H9 (cell line): ENCODE data around the gene LPP. TPM values are rescaled to one million over a fixed set of nuclear protein-coding genes. Genes with fewer than 3 reads are reported as not detected.

Source experiments
- DNase-seq: peaks from one replicate; pipeline ENCODE4 v3.0.0-alpha.2; 2017
- H2AFZ ChIP-seq: one replicate; pipeline ENCODE4 v1.6.1; 2013; ENCODE audit warnings: mild to moderate bottlenecking, low read length, control low read depth, moderate library complexity
- H2AK5ac ChIP-seq: 2 replicates; pipeline ENCODE4 v1.6.1; 2013; ENCODE audit warnings: low read length, control low read depth, mixed read lengths; ENCODE audit not compliant: insufficient read length
- H2BK120ac ChIP-seq: one replicate; pipeline ENCODE4 v1.6.1; 2013; ENCODE audit warnings: low read depth, mild to moderate bottlenecking, low read length, control low read depth, inconsistent platforms; ENCODE audit not compliant: poor library complexity, severe bottlenecking
- H2BK12ac ChIP-seq: 2 replicates; pipeline ENCODE4 v1.6.1; 2013; ENCODE audit warnings: low read length, control low read depth, mixed read lengths, low read depth; ENCODE audit not compliant: insufficient read length
- H2BK15ac ChIP-seq: 2 replicates; pipeline ENCODE4 v1.6.1; 2013; ENCODE audit warnings: low read depth, low read length, control low read depth
- H2BK20ac ChIP-seq: one replicate; pipeline ENCODE4 v1.6.1; 2013; ENCODE audit warnings: low read depth, mild to moderate bottlenecking, low read length, control low read depth, inconsistent platforms; ENCODE audit not compliant: poor library complexity, severe bottlenecking
- H2BK5ac ChIP-seq: 2 replicates; pipeline ENCODE4 v1.6.1; 2013; ENCODE audit warnings: low read length, control low read depth, mixed read lengths; ENCODE audit not compliant: insufficient read length
- H3K14ac ChIP-seq: 2 replicates; pipeline ENCODE4 v1.6.1; 2013; ENCODE audit warnings: low read length, control low read depth; ENCODE audit not compliant: insufficient read depth
- H3K18ac ChIP-seq: 2 replicates; pipeline ENCODE4 v1.6.1; 2013; ENCODE audit warnings: low read depth, mild to moderate bottlenecking, mixed read lengths, low read length, control low read depth; ENCODE audit not compliant: insufficient read length
- H3K23ac ChIP-seq: 2 replicates; pipeline ENCODE4 v1.6.1; 2013; ENCODE audit warnings: low read length, control low read depth, mixed read lengths, low read depth; ENCODE audit not compliant: insufficient read length
- H3K23me2 ChIP-seq: 2 replicates; pipeline ENCODE4 v1.6.1; 2013; ENCODE audit warnings: low read depth, mild to moderate bottlenecking, mixed read lengths, low read length, control low read depth; ENCODE audit not compliant: insufficient read length, poor library complexity, severe bottlenecking
- H3K27ac ChIP-seq: 2 replicates; pipeline ENCODE4 v1.5.1; 2013; ENCODE audit warnings: low read length, control low read depth, mixed read lengths, low read depth; ENCODE audit not compliant: insufficient read length
- H3K27me3 ChIP-seq: 2 replicates; pipeline ENCODE4 v1.6.1; 2013; ENCODE audit warnings: low read length, control low read depth, inconsistent platforms; ENCODE audit not compliant: insufficient read depth
- H3K4ac ChIP-seq: 2 replicates; pipeline ENCODE4 v1.6.1; 2013; ENCODE audit warnings: low read depth, mild to moderate bottlenecking, control low read depth, inconsistent platforms, low read length, moderate library complexity
- H3K4me1 ChIP-seq: 2 replicates; pipeline ENCODE4 v1.6.1; 2013; ENCODE audit warnings: low read length, control low read depth, inconsistent platforms; ENCODE audit not compliant: insufficient read depth
- H3K4me2 ChIP-seq: 2 replicates; pipeline ENCODE4 v1.6.1; 2013; ENCODE audit warnings: low read length, control low read depth, mixed read lengths; ENCODE audit not compliant: insufficient read length, insufficient read depth
- H3K56ac ChIP-seq: 2 replicates; pipeline ENCODE4 v1.6.1; 2013; ENCODE audit warnings: low read depth, mild to moderate bottlenecking, mixed read lengths, low read length, control low read depth; ENCODE audit not compliant: insufficient read length
- H3K79me1 ChIP-seq: 2 replicates; pipeline ENCODE4 v1.6.1; 2013; ENCODE audit warnings: low read depth, mild to moderate bottlenecking, moderate library complexity, low read length, control low read depth, inconsistent platforms; ENCODE audit not compliant: insufficient read depth, poor library complexity, severe bottlenecking
- H3K79me2 ChIP-seq: 2 replicates; pipeline ENCODE4 v1.6.1; 2013; ENCODE audit warnings: low read length, control low read depth, inconsistent platforms; ENCODE audit not compliant: insufficient read depth
- H3K9ac ChIP-seq: 2 replicates; pipeline ENCODE4 v1.6.1; 2013; ENCODE audit warnings: low read length, control low read depth, mixed read lengths; ENCODE audit not compliant: insufficient read length; ENCODE audit errors: extremely low read depth
- H3K9me3 ChIP-seq: one replicate; pipeline ENCODE4 v1.6.1; 2013; ENCODE audit warnings: low read depth, low read length, inconsistent platforms; ENCODE audit not compliant: control insufficient read depth
- H3T11ph ChIP-seq: one replicate; pipeline ENCODE4 v1.6.1; 2013; ENCODE audit warnings: mild to moderate bottlenecking, low read length, control low read depth, inconsistent platforms
- H4K20me1 ChIP-seq: one replicate; pipeline ENCODE4 v1.6.1; 2013; ENCODE audit not compliant: control insufficient read depth, insufficient read length, insufficient read depth
- H4K5ac ChIP-seq: 2 replicates; pipeline ENCODE4 v1.6.1; 2013; ENCODE audit warnings: low read depth, mild to moderate bottlenecking, mixed read lengths, low read length, control low read depth; ENCODE audit not compliant: insufficient read length
- H4K8ac ChIP-seq: replicated peaks from 2 replicates; pipeline ENCODE4 v1.6.1; 2013; ENCODE audit warnings: low read length, control low read depth, mixed read lengths, low read depth; ENCODE audit not compliant: insufficient read length
- H4K91ac ChIP-seq: 2 replicates; pipeline ENCODE4 v1.6.1; 2013; ENCODE audit warnings: low read depth, mild to moderate bottlenecking, moderate library complexity, mixed read lengths, low read length, control low read depth; ENCODE audit not compliant: insufficient read length
- H3K27ac Mint-ChIP-seq, 3 experiments: 2 replicates in 2 of 3; 3 replicates in 1 of 3; pipeline ENCODE4 v1.8.0; 2020 to 2021; ENCODE audit warnings: mixed read lengths in 3 of 3, mild to moderate bottlenecking in 1 of 3, moderate library complexity in 1 of 3
- H3K27me3 Mint-ChIP-seq: 2 replicates; pipeline ENCODE4 v1.8.0; 2021; ENCODE audit warnings: low read depth, mild to moderate bottlenecking, moderate library complexity, mixed read lengths
- H3K36me3 Mint-ChIP-seq, 3 experiments: 2 replicates in 2 of 3; 3 replicates in 1 of 3; pipeline ENCODE4 v1.8.0; 2020 to 2021; ENCODE audit warnings: low read depth in 3 of 3, mixed read lengths in 3 of 3; ENCODE audit not compliant: insufficient read depth in 1 of 3
- H3K4me1 Mint-ChIP-seq, 2 experiments: 2 replicates each; pipeline ENCODE4 v1.8.0; 2020; ENCODE audit warnings: mixed read lengths in 2 of 2
- H3K4me3 Mint-ChIP-seq, 2 experiments: 2 replicates in 1 of 2; 3 replicates in 1 of 2; pipeline ENCODE4 v1.8.0; 2020 to 2021; ENCODE audit warnings: mild to moderate bottlenecking in 2 of 2, mixed read lengths in 2 of 2, moderate library complexity in 1 of 2
- H3K9me3 Mint-ChIP-seq, 2 experiments: 2 replicates in 1 of 2; 3 replicates in 1 of 2; pipeline ENCODE4 v1.8.0; 2020; ENCODE audit warnings: mild to moderate bottlenecking in 2 of 2, mixed read lengths in 2 of 2, moderate library complexity in 1 of 2
- CTCF ChIP-seq: fragments of 200-600 bp; sonication (generic); conservative IDR thresholded peaks from 3 replicates; pipeline ENCODE4 v1.8.0; 2021; ENCODE audit warnings: antibody characterized with exemption, mild to moderate bottlenecking
- WGBS: extraction: QIAGEN DNeasy Blood & Tissue Kit; methylation state at CpG from one replicate; pipeline ENCODE4 v1.1.7; 2013; ENCODE audit warnings: missing lambda C conversion rate, low lambda C conversion rate, mixed read lengths; ENCODE audit not compliant: insufficient read length; ENCODE audit errors: extremely low coverage; 5-methylcytosine and 5-hydroxymethylcytosine counted together
- total RNA-seq: library from RNA; stranded (reverse); gene quantifications from 2 replicates; pipeline ENCODE4 v1.2.1, GENCODE V29; 2021

The LPP gene
- total RNA-seq, 1 experiment from 2014 or later = 64.6 TPM

- Histone ChIP-seq H3K9ac (no peak overlapping the region), H3K23ac (no peak overlapping the region), H2BK120ac (no peak overlapping the region), H4K91ac (no peak overlapping the region), H3K56ac (no peak overlapping the region), H2BK5ac (no peak overlapping the region), H4K5ac (no peak overlapping the region), H2AK5ac (no peak overlapping the region), H3K79me2 (no peaks in the 10 kb centered on the region), H3K9me3 (no peaks in the 10 kb centered on the region), H2BK20ac (no peak overlapping the region), H2AFZ (no peak overlapping the region), H3K4me1 (peaks cover 5% of the 10 kb centered on the region; the same call in 1 of the 2 replicates), H4K8ac (no peak overlapping the region), H3K23me2 (no peaks in the 10 kb centered on the region), H3K18ac (no peak overlapping the region), H3K27ac (no peak overlapping the region), H3K4ac (no peak overlapping the region), H3K79me1 (no peaks in the 10 kb centered on the region), H3T11ph (no peak overlapping the region), H3K27me3 (no peaks in the 10 kb centered on the region), H3K14ac (no peak overlapping the region), H3K4me2 (no peak overlapping the region), H4K20me1 (no peaks in the 10 kb centered on the region), H2BK15ac (no peak overlapping the region), H2BK12ac (no peak overlapping the region)
- DNase-seq = no peak
- no peaks in the 10 kb centered on the region for H3K9me3 Mint-ChIP-seq
- no CpG with 5 or more reads among the region's 4 CpGs for WGBS
- H3K4me3 Mint-ChIP-seq = no peak overlapping the region
- H3K27me3 Mint-ChIP-seq = no peaks in the 10 kb centered on the region
- no peak for TF ChIP-seq CTCF
- H3K27ac Mint-ChIP-seq = no peak overlapping the region
- H3K36me3 Mint-ChIP-seq = no peaks in the 10 kb centered on the region
- H3K4me1 Mint-ChIP-seq = peaks cover 7 to 8% of the 10 kb centered on the region in 2 experiments; a peak in 3 of 4 replicates
These were observed 107.1 kb downstream of the LPP start for GRCh38 chr3:188261011-188261410.
